PFSK-1 (cell line): ENCODE measurements around the gene SIM1.

ENCODE experiments used
- FOXP2 ChIP-seq: optimal IDR thresholded peaks from 2 replicates; pipeline ENCODE3; 2011; ENCODE audit warnings: borderline replicate concordance, control low read depth, inconsistent platforms; ENCODE audit not compliant: insufficient read depth; ENCODE audit errors: extremely low read length, extremely low read depth
- POLR2AphosphoS5 ChIP-seq: IDR thresholded peaks from 2 replicates; pipeline ENCODE4 v1.6.1; 2012; ENCODE audit warnings: low read depth, mild to moderate bottlenecking, control low read depth, low read length, moderate library complexity
- REST ChIP-seq, 2 experiments: IDR thresholded peaks; 2 replicates each; pipeline versions ENCODE4 v1.6.1 to v1.8.0; 2011 to 2012; ENCODE audit warnings: low read depth in 2 of 2, low read length in 2 of 2, control low read depth in 1 of 2, inconsistent platforms in 1 of 2, mild to moderate bottlenecking in 1 of 2, moderate library complexity in 1 of 2; ENCODE audit not compliant: insufficient read depth in 1 of 2
- SIN3A ChIP-seq: IDR thresholded peaks from 2 replicates; pipeline ENCODE4 v1.6.1; 2012; ENCODE audit warnings: mild to moderate bottlenecking, low read length, moderate library complexity, borderline replicate concordance; ENCODE audit not compliant: insufficient read depth
- TAF1 ChIP-seq: IDR thresholded peaks from 2 replicates; pipeline ENCODE4 v1.6.1; 2012; ENCODE audit warnings: low read length, control low read depth, borderline replicate concordance; ENCODE audit not compliant: insufficient read depth

The SIM1 gene

GRCh38 chr6:100447081-100447899 is 17.4 kb downstream of the SIM1 start:
- TF ChIP-seq TAF1 (no peak), SIN3A (no peak)

- TF ChIP-seq FOXP2 (no peak), POLR2AphosphoS5 (no peak), SIN3A (no peak), REST (IDR thresholded peaks at IDR 0.05; ENCODE audit: insufficient read depth in 1 of 2, low read depth in 2 of 2, low read length in 2 of 2) (no peak), TAF1 (no peak)
Observed at GRCh38 chr6:100446115-100447080, 18.3 kb downstream of the SIM1 start.

- no peak for TF ChIP-seq REST (IDR thresholded peaks at IDR 0.05; ENCODE audit: insufficient read depth in 1 of 2, low read depth in 2 of 2, low read length in 2 of 2)
- TF ChIP-seq FOXP2, result no peak
- TF ChIP-seq SIN3A, result no peak
- no peak for TF ChIP-seq TAF1
- no peak for TF ChIP-seq POLR2AphosphoS5
Observed at GRCh38 chr6:100445512-100445911, 19.2 kb downstream of the SIM1 start.

GRCh38 chr6:100440935-100441334 is 23.8 kb downstream of the SIM1 start:
- TF ChIP-seq FOXP2 (no peak), SIN3A (no peak), REST (IDR thresholded peaks at IDR 0.05; ENCODE audit: insufficient read depth in 1 of 2, low read depth in 2 of 2, low read length in 2 of 2) (no peak), POLR2AphosphoS5 (no peak), TAF1 (no peak)

- TF ChIP-seq POLR2AphosphoS5 (no peak), SIN3A (no peak)
Observed at GRCh38 chr6:100435299-100435698, 29.4 kb downstream of the SIM1 start.

GRCh38 chr6:100433726-100434435 is 30.8 kb downstream of the SIM1 start:
- no peak for TF ChIP-seq TAF1
- TF ChIP-seq FOXP2, result no peak
- TF ChIP-seq POLR2AphosphoS5, result no peak
- TF ChIP-seq REST (IDR thresholded peaks at IDR 0.05; ENCODE audit: insufficient read depth in 1 of 2, low read depth in 2 of 2, low read length in 2 of 2), result no peak
- no peak for TF ChIP-seq SIN3A
